Trophoblast cell (in vitro differentiated cells and primary cell): ENCODE measurements around the gene ANTXR1.

Source experiments
- DNase-seq, 2 donors: peaks; one replicate each; pipeline ENCODE4 v3.0.0-alpha.2; 2016
- H2AFZ ChIP-seq: 2 replicates; pipeline ENCODE4 v1.6.1; 2013; ENCODE audit warnings: low read length, moderate library complexity, mild to moderate bottlenecking; ENCODE audit not compliant: insufficient read depth, poor library complexity
- H2AK5ac ChIP-seq: 2 replicates; pipeline ENCODE4 v1.6.1; 2013; ENCODE audit warnings: mild to moderate bottlenecking, low read length
- H2BK120ac ChIP-seq: 2 replicates; pipeline ENCODE4 v1.6.1; 2013; ENCODE audit warnings: low read length, mild to moderate bottlenecking, moderate library complexity; ENCODE audit not compliant: insufficient read depth, poor library complexity
- H2BK12ac ChIP-seq: 2 replicates; pipeline ENCODE4 v1.6.1; 2013; ENCODE audit warnings: mild to moderate bottlenecking, low read length, moderate library complexity
- H2BK5ac ChIP-seq: 2 replicates; pipeline ENCODE4 v1.6.1; 2013; ENCODE audit warnings: low read length, low read depth, moderate library complexity, mild to moderate bottlenecking; ENCODE audit not compliant: poor library complexity
- H3K14ac ChIP-seq: 2 replicates; pipeline ENCODE4 v1.6.1; 2013; ENCODE audit warnings: mild to moderate bottlenecking, low read length
- H3K18ac ChIP-seq: 2 replicates; pipeline ENCODE4 v1.6.1; 2013; ENCODE audit warnings: mild to moderate bottlenecking, low read length
- H3K23ac ChIP-seq: 2 replicates; pipeline ENCODE4 v1.6.1; 2013; ENCODE audit warnings: low read length
- H3K27ac ChIP-seq: 2 replicates; pipeline ENCODE4 v1.5.1; 2013; ENCODE audit warnings: low read depth, mild to moderate bottlenecking, inconsistent platforms, low read length, moderate library complexity
- H3K27me3 ChIP-seq: 2 replicates; pipeline ENCODE4 v1.6.1; 2013; ENCODE audit warnings: inconsistent platforms, mild to moderate bottlenecking, low read length, moderate library complexity; ENCODE audit not compliant: insufficient read depth
- H3K36me3 ChIP-seq, 2 experiments: 1 replicate in 1 of 2; 2 replicates in 1 of 2; pipeline ENCODE4 v1.6.1; 2013; ENCODE audit warnings: low read length in 2 of 2, mild to moderate bottlenecking in 2 of 2, moderate library complexity in 1 of 2; ENCODE audit not compliant: insufficient read depth in 2 of 2, control insufficient read depth in 1 of 2
- H3K4ac ChIP-seq: 2 replicates; pipeline ENCODE4 v1.6.1; 2013; ENCODE audit warnings: low read depth, mild to moderate bottlenecking, low read length, moderate library complexity
- H3K4me1 ChIP-seq, 2 experiments: 1 replicate in 1 of 2; 2 replicates in 1 of 2; pipeline ENCODE4 v1.6.1; 2013; ENCODE audit warnings: low read length in 2 of 2, mild to moderate bottlenecking in 2 of 2, moderate library complexity in 1 of 2; ENCODE audit not compliant: insufficient read depth in 2 of 2, control insufficient read depth in 1 of 2
- H3K4me2 ChIP-seq: 2 replicates; pipeline ENCODE4 v1.6.1; 2013; ENCODE audit warnings: inconsistent platforms, mild to moderate bottlenecking, low read length, moderate library complexity
- H3K4me3 ChIP-seq: 2 replicates; pipeline ENCODE4 v1.5.1; 2013; ENCODE audit warnings: mild to moderate bottlenecking, low read depth, low read length, inconsistent platforms
- H3K79me1 ChIP-seq: one replicate; pipeline ENCODE4 v1.6.1; 2013; ENCODE audit warnings: low read length
- H3K79me2 ChIP-seq: 2 replicates; pipeline ENCODE4 v1.6.1; 2013; ENCODE audit warnings: low read length, mild to moderate bottlenecking; ENCODE audit not compliant: control insufficient read depth, insufficient read depth, poor library complexity
- H3K9ac ChIP-seq: 2 replicates; pipeline ENCODE4 v1.6.1; 2013; ENCODE audit warnings: mild to moderate bottlenecking, low read length
- H3K9me3 ChIP-seq: 2 replicates; pipeline ENCODE4 v1.6.1; 2013; ENCODE audit warnings: low read depth, mild to moderate bottlenecking, control low read depth, inconsistent platforms, low read length; ENCODE audit not compliant: insufficient read depth
- H4K12ac ChIP-seq: 2 replicates; pipeline ENCODE4 v1.6.1; 2013; ENCODE audit warnings: low read depth, mild to moderate bottlenecking, low read length, moderate library complexity
- H4K8ac ChIP-seq: 2 replicates; pipeline ENCODE4 v1.6.1; 2013; ENCODE audit warnings: low read depth, mild to moderate bottlenecking, low read length, moderate library complexity
- H4K91ac ChIP-seq: one replicate; pipeline ENCODE4 v1.6.1; 2013; ENCODE audit warnings: low read depth, mild to moderate bottlenecking, low read length, moderate library complexity
- WGBS: extraction: QIAGEN DNeasy Blood & Tissue Kit; methylation state at CpG from one replicate; pipeline ENCODE4 v1.1.7; 2013; ENCODE audit warnings: missing lambda C conversion rate; ENCODE audit not compliant: insufficient read length, insufficient coverage; ENCODE audit errors: extremely low coverage; 5-methylcytosine and 5-hydroxymethylcytosine counted together

ANTXR1 gene

DNA sequence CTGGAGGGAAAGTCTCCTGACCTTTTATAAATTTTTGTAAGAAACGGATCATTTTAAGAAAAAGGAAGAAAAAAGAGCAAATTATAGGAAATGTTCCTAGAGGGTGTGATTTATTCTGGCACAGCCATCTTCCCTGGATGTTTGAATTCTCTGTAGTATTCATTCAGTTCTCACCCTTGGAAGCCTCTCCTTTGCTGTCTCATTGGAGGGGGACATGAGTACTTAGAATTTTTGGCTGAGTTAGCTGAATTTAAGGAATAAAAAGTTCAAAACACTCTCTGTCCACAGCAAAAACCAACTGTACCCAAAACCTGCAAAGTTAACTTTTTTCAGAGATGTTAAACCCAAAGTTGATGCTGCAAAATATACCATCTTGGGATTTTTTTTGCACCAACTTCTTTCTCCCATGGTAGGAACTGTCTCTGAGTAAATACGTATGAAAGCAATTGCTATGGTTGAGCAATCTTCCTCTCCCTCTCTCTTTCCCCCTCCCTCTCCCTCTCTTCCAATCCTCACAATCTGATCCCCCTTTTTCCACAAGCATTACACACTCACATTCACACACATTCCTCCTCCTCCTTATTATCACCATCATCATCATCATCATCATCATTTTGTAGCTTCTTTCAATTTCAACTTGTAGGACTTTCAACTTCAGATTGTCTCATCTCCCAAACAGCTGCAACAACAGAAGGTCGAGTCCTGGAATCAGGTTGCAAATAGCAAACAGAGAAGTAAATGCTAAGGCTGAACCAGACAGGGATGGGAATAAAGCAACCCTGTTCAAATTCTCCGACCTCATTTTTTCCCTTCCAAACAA lies 190.4 kb downstream of the ANTXR1 start:
- Histone ChIP-seq H4K8ac (no peak overlapping the region), H3K9me3 (no peaks in the 10 kb centered on the region), H3K14ac (no peak overlapping the region), H2BK120ac (no peak overlapping the region), H3K18ac (no peak overlapping the region), H4K91ac (no peak overlapping the region), H3K4me1 (no peaks in the 10 kb centered on the region), H3K27ac (no peak overlapping the region), H3K9ac (no peak overlapping the region), H3K4me3 (no peak overlapping the region), H4K12ac (no peak overlapping the region), H2AK5ac (no peak overlapping the region), H3K79me2 (no peaks in the 10 kb centered on the region), H2BK12ac (no peak overlapping the region), H2BK5ac (no peak overlapping the region), H2AFZ (no peak overlapping the region), H3K4me2 (no peak overlapping the region), H3K23ac (no peak overlapping the region), H3K36me3 (no peaks in the 10 kb centered on the region), H3K4ac (no peak overlapping the region), H3K27me3 (no peaks in the 10 kb centered on the region), H3K79me1 (no peaks in the 10 kb centered on the region)
- DNase-seq, result no peak
- WGBS, result no CpG with 5 or more reads among the region's 4 CpGs

DNA sequence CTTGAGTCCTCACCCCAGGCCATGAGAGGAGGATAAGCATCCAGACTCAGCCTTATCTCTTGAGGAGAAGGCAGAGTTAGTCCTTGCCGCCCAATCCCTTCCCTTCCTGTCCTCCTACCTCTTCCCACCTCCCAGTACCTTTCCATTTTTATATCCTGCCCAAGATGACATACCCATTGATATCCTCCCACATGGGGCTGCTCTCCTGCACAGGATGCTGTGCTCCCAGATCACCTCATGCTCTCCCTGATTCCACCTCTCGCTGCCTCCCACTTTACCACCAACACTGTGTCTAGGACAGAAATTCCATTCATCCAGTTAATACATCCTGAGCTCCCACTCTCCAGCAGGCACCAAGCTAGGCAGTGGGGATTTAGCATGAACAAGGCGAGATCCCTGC lies 191.7 kb downstream of the ANTXR1 start:
- Histone ChIP-seq H3K4me1 (no peaks in the 10 kb centered on the region), H3K79me1 (no peaks in the 10 kb centered on the region), H4K12ac (no peak overlapping the region), H2AK5ac (no peak overlapping the region), H3K9me3 (no peaks in the 10 kb centered on the region), H2BK5ac (no peak overlapping the region), H3K4me3 (no peak overlapping the region), H3K79me2 (no peaks in the 10 kb centered on the region), H3K23ac (no peak overlapping the region), H2BK12ac (no peak overlapping the region), H3K4ac (no peak overlapping the region), H3K27me3 (no peaks in the 10 kb centered on the region), H3K4me2 (no peak overlapping the region), H3K9ac (no peak overlapping the region), H4K8ac (no peak overlapping the region), H2BK120ac (no peak overlapping the region), H3K18ac (no peak overlapping the region), H4K91ac (no peak overlapping the region), H3K27ac (no peak overlapping the region), H3K36me3 (no peaks in the 10 kb centered on the region), H3K14ac (no peak overlapping the region), H2AFZ (no peak overlapping the region)
- no peak for DNase-seq
- WGBS, result no CpG with 5 or more reads among the region's 3 CpGs

DNA sequence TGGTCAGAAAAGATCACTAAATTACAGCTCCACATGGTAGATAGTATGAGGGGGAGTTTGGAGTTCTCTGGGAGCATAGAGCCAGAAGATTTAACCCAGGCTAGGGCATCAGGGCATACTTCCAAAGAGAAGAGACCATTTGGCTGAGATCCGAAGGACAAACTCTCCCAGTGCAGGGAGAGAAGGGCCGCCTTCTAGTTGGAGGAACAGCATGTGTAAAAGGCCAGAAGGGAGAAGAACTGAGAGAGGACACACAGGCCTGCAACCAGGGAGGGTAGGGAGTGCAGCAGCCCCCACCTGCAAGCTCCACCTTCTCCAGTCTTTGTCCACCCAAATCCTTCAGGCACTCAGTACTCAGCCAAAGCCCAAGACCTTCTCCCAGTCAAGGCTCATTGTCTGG lies 192.1 kb downstream of the ANTXR1 start:
- no CpG with 5 or more reads among the region's 2 CpGs for WGBS
- Histone ChIP-seq H3K79me2 (no peaks in the 10 kb centered on the region), H4K12ac (no peak overlapping the region), H2BK120ac (no peak overlapping the region), H2AK5ac (no peak overlapping the region), H3K27ac (no peak overlapping the region), H3K79me1 (no peaks in the 10 kb centered on the region), H4K8ac (no peak overlapping the region), H3K36me3 (no peaks in the 10 kb centered on the region), H3K4me1 (no peaks in the 10 kb centered on the region), H3K9me3 (no peaks in the 10 kb centered on the region), H3K4me2 (no peak overlapping the region), H3K4ac (no peak overlapping the region), H3K27me3 (no peaks in the 10 kb centered on the region), H2AFZ (no peak overlapping the region), H3K23ac (no peak overlapping the region), H2BK5ac (no peak overlapping the region), H3K14ac (no peak overlapping the region), H4K91ac (no peak overlapping the region), H3K18ac (no peak overlapping the region), H2BK12ac (no peak overlapping the region), H3K4me3 (no peak overlapping the region), H3K9ac (no peak overlapping the region)
- DNase-seq, result no peak

DNA sequence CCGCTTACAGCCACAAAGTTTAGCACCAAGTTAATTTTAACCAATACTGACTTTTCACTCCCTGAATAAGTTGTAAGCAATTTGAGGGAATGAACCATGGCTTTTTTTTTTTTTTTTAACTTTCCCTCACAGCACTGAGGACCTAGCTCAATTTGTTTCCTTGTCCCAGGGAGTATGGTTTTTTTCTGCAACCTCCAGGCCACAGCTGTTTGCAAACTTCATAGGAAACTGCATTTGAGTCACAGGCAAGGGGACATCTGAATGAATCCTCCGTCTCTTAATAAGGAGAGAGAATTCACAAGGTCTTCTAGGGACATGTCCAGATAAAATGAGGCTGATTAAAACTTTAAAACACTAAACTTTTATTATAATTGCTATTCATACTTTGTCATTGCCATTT lies 192.5 kb downstream of the ANTXR1 start:
- H3K9ac ChIP-seq, result no peak overlapping the region
- H3K36me3 ChIP-seq, result no peaks in the 10 kb centered on the region
- H3K14ac ChIP-seq, result no peak overlapping the region
- H4K12ac ChIP-seq, result no peak overlapping the region
- H4K91ac ChIP-seq, result no peak overlapping the region
- no peak overlapping the region for H2AFZ ChIP-seq
- no peak overlapping the region for H3K23ac ChIP-seq
- no peak overlapping the region for H3K4me2 ChIP-seq
- no peaks in the 10 kb centered on the region for H3K9me3 ChIP-seq
- H3K4ac ChIP-seq, result no peak overlapping the region
- no peaks in the 10 kb centered on the region for H3K4me1 ChIP-seq
- H2BK5ac ChIP-seq, result no peak overlapping the region
- H2AK5ac ChIP-seq, result no peak overlapping the region
- DNase-seq, result no peak
- WGBS, result no CpG with 5 or more reads among the region's 2 CpGs
- H4K8ac ChIP-seq, result no peak overlapping the region
- no peak overlapping the region for H3K18ac ChIP-seq
- no peaks in the 10 kb centered on the region for H3K27me3 ChIP-seq
- no peak overlapping the region for H3K4me3 ChIP-seq
- no peak overlapping the region for H3K27ac ChIP-seq
- no peaks in the 10 kb centered on the region for H3K79me2 ChIP-seq
- no peak overlapping the region for H2BK120ac ChIP-seq
- H3K79me1 ChIP-seq, result no peaks in the 10 kb centered on the region
- no peak overlapping the region for H2BK12ac ChIP-seq
